HUDEP-2 (cell line): ENCODE measurements around the gene TBC1D1.

ENCODE experiments used
- DNase-seq, 76 experiments: peaks; one replicate each; lab custom pipeline; 2025; ENCODE audit not compliant: unreplicated experiment in 76 of 76; lab: John Stamatoyannopoulos, UW

Gene TBC1D1

GRCh38 chr4:38034986-38035882 lies 144.3 kb downstream of the TBC1D1 start:
- peak in 23 of 76 experiments; percentile 1 to 43 (median 18) for DNase-seq

DNA sequence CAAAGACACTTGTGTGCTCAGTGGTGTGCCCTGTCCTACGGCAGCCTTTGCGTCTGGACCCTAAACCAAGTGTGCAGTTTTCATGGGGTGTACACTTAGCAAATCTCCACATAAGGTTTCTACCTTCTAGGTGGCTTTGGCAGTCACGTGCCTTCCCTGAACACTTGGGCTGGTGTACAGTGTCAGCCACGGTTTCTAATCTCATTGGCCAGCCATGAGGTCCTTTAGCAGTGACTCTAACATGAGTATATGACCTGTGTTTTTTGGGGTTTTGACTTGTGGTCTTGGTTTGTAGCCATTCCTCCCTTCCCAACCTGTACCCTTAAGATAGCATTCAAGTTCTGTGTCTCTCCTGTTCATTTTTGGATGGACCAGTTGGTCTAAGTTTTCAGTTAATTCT lies 145.7 kb downstream of the TBC1D1 start:
- no peak for DNase-seq

DNA sequence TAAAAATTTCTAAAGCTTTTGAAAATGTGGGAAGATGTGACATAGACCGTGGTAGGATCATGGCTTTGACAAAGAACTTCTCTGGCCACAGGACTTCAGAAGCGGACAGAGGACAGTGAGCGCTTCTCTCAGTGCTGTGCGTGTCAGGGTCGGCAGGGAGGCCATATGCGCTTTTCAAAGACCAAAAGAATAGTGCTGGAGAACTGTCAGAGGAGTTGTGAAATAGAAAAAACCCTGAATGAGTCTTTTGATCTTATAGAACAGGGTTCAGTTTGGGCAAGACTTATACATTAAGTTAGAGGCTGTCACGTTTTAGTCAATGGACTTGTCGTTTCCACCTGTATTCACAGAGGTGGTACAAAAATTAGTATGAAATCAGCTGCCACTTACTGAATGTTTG lies 146.7 kb downstream of the TBC1D1 start:
- DNase-seq, result no peak

- DNase-seq, result no peak
Measured at GRCh38 chr4:38040619-38041018, 149.7 kb downstream of the TBC1D1 start.

DNA sequence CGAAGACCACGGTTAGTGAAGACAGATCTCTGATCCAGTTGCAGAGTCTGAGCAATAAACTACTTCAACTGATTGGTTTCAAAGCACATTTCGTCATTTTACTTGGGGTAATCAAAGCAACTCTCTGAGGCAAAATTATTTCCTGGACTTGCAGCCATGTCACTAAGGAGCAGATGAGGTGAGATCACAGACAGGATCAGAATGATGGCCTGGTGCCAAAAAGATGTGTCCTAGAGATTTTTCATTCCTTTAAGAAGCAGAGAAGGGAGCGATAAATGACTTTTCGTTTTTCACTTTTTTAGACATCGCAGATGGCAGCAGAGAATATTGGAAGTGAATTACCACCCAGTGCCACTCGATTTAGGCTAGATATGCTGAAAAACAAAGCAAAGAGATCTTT lies 153.2 kb downstream of the TBC1D1 start:
- DNase-seq, result peak in 1 of 76 experiments; percentile 2

- no peak for DNase-seq
Measured at GRCh38 chr4:38045289-38045988, 154.6 kb downstream of the TBC1D1 start.

DNA sequence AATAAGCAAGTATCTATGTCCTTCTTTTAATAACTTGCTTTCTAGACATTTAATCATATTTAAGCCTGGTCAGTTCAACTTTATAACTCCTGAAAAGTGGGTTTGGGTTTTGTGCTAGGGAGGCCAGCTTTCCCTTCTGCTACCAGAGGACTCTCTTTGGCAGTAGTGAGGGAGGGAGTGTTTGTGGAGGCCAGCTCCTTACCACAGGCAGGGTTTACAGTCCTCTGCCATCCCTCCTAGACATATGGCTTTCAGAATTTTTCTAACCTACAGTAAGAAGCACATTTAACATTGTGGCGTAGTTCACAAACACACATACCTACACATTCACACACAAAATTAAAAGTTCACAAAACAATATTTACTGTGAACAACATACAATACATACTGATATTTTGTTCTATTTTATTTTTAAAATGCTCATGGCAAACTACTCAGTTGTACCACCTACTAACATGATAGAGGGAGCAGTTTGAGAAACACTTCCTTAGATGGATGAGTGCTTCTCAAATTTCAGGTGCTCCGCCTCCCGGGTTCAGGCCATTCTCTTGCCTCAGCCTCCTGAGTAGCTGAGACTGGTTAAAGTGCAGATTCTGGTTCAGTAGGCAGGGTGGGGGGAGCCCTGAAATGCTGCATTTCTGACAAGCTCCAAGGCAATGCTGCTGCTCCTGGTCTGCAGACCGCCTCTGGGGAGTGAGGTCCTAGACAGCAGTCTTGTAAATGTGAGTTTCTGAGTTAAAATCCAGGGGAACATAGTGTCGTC lies 156.0 kb downstream of the TBC1D1 start:
- no peak for DNase-seq

- no peak for DNase-seq
Measured at GRCh38 chr4:38049545-38050170, 158.8 kb downstream of the TBC1D1 start.

- no peak for DNase-seq
Measured at GRCh38 chr4:38050560-38051350, 159.9 kb downstream of the TBC1D1 start.

DNA sequence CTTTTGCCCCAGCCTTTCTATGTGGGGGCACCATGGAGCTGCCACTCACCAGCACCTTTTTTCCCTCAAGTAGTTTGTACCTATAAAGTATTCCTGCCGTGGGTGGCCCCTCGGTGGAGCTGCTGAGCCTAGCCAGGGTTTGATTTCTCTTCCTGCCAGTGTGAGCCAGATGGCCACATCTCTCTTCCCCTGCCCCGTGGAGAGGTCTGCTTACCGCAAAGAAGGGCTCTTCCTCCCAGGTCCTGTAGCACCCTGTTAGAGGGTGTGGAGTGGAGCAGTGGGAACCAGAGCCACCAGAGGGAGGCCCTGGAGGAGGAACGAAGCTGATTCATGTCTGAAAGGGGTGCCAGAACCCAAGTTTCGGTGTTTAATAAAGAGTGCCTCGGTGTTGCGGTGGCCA lies 164.7 kb downstream of the TBC1D1 start:
- no peak for DNase-seq

- DNase-seq, result no peak
Measured at GRCh38 chr4:38056011-38056685, 165.3 kb downstream of the TBC1D1 start.

DNA sequence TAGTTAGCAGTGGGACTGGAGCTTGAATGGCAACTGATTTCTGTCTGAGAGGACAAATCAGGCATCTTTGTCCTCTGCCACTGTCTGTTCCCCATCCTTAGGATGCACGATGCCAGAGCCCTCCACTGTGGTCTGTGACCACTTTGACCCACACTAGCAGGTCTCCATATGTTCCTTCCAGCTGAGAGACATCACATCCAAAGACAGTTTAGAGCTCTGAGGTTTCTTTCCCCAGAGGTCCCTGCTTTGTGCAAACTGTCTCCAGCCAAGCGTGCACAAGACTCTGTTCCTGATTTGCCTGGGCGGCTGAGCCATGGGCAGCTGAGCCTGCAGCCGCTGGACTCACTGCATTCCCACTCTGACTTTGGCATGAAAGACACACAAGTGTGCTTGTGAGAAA lies 167.3 kb downstream of the TBC1D1 start:
- DNase-seq, result no peak

GRCh38 chr4:38060829-38061431 lies 170.0 kb downstream of the TBC1D1 start:
- no peak for DNase-seq

DNA sequence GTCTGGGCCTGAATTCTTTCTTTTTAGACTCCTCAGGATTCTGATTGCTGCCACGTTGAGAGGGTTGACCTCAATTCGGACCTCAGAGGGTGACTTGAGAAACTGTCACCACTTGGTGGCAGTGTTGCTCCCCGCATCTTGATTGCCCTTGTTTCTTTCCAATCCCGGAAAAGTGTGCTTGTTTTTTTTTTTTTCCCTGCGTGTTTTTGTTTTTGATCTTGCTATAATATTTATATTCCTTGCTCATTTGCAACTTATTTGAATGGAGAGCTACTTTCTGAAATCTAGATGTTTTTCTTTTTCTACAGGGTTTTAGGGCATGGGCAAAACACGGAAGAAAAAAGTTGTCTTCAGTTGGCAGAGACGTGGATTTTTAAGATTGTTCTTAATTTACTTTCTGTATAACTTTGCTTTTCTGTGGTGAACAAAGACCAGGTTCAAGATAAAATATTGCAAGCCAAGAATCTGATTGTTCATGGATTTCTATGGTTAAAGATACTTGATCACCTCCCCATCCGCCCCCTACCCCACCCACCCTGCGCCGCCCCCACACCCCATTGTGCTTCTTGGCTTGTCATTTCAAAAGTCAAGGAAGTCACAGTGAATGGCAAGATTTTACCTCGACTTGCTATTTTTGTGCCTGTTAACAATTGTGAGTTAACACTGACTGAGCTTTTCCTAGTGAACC lies 171.3 kb downstream of the TBC1D1 start:
- peak in 66 of 76 experiments; percentile 6 to 78 (median 48) for DNase-seq

DNA sequence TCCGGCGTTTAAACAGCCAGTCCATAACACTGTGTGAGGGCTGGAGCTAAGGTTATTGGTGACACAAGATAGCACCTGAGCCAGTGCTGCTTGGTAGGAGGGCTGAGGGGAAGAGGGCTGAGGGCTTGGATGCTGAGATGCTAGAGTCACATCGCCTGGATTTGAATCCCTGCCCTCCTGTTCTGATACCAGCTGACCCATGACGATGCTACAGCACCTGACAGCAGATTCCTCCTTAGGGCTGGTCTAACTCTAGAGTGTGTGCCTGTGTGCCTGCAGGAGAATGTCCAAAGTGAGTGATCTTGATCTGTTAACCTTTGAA lies 171.9 kb downstream of the TBC1D1 start:
- no peak for DNase-seq

GRCh38 chr4:38065176-38065575 lies 174.3 kb downstream of the TBC1D1 start:
- peak in 71 of 76 experiments; percentile 7 to 89 (median 60) for DNase-seq

GRCh38 chr4:38065900-38066299 lies 175.0 kb downstream of the TBC1D1 start:
- peak in 1 of 76 experiments; percentile 2 for DNase-seq

- no peak for DNase-seq
Measured at GRCh38 chr4:38067499-38067898, 176.6 kb downstream of the TBC1D1 start.
